ENCODE measurements around the gene ASB6.

The ASB6 gene

DNA sequence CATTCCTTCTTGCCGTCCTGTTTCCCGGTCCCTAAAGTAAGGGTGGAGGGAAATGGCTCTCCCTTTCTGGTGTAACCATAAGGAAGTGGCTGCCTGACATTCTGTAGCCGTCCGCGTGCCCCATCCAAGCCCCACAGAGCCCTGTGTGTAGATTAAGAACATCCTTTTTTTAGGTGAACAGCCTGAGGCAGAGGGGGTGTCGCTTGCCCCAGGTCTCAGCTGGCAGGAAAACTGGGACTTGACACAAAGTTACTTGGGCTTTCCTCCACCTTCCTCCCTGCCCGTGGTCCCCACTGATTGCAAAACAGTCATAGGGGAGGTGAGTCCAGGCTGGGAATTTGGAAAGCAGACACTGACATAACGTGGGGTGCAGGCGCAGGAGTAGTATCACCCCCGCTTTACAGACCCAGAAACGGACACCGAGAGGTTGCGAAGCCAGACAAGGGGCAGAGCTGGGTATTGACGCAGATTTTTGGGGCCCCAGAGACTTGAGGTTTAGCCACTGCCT is 43.8 kb downstream of the ASB6 start:
- Histone ChIP-seq H3K4me3 (ENCODE audit: low read length in 2 of 2) (peak overlapping the region; percentile 60 to 72), H2BK12ac (ENCODE audit: low read length) (peak overlapping the region; percentile 16), H4K8ac (ENCODE audit: low read depth, low read length) (no peak overlapping the region), H2BK5ac (ENCODE audit: low read length) (peak overlapping the region; percentile 91), H3K9ac (ENCODE audit: low read depth, low read length, poor library complexity) (peak overlapping the region; percentile 88), H3K36me3 (replicated peaks in 1 of 2; ENCODE audit: control insufficient read depth in 2 of 2, insufficient read depth in 2 of 2, low read length in 2 of 2) (no peaks in the 10 kb centered on the region), H3K23ac (ENCODE audit: low read depth, low read length, poor library complexity) (peak overlapping the region; percentile 81), H3K9me3 (replicated peaks in 1 of 2; ENCODE audit: control insufficient read depth in 2 of 2, insufficient read depth in 1 of 2, low read depth in 1 of 2, low read length in 2 of 2) (no peaks in the 10 kb centered on the region), H3K4ac (ENCODE audit: low read length) (no peak overlapping the region), H3K27me3 (ENCODE audit: control insufficient read depth in 3 of 3, insufficient read depth in 3 of 3, low read depth in 1 of 3, low read length in 3 of 3) (no peaks in the 10 kb centered on the region), H4K91ac (ENCODE audit: low read depth, low read length, poor library complexity) (peak overlapping the region; percentile 40), H2AFZ (ENCODE audit: low read length) (no peak overlapping the region), H2AK5ac (ENCODE audit: low read depth, low read length) (peak overlapping the region; percentile 99), H3K27ac (replicated peaks; ENCODE audit: low read length) (no peak overlapping the region), H2BK15ac (ENCODE audit: low read length) (peak overlapping the region; percentile 2), H3K4me2 (ENCODE audit: insufficient read depth, low read length, poor library complexity, severe bottlenecking) (no peak overlapping the region), H2BK120ac (ENCODE audit: low read depth, low read length) (peak overlapping the region; percentile 95), H3K79me1 (ENCODE audit: low read depth, low read length) (no peaks in the 10 kb centered on the region), H3K14ac (ENCODE audit: low read length) (no peak overlapping the region), H3K18ac (ENCODE audit: low read length) (peak overlapping the region; percentile 95), H3K4me1 (ENCODE audit: control insufficient read depth in 2 of 2, insufficient read depth in 1 of 2, low read depth in 1 of 2, low read length in 2 of 2) (peaks cover 28% of the 10 kb centered on the region in 2 donors)
- WGBS, 2 donors (ENCODE audit: extremely low coverage in 2 of 2, insufficient read length in 2 of 2, insufficient replicate concordance in 1 of 2), result no CpG with 5 or more reads among the region's 14 CpGs
- DNase-seq (ENCODE audit: low spot score), result no peak

GRCh38 chr9:129597355-129598088 is 44.4 kb downstream of the ASB6 start:
- H3K18ac ChIP-seq (ENCODE audit: low read length), result peak overlapping the region; percentile 95
- H3K4me1 ChIP-seq (ENCODE audit: control insufficient read depth in 2 of 2, insufficient read depth in 1 of 2, low read depth in 1 of 2, low read length in 2 of 2), result peaks cover 22 to 24% of the 10 kb centered on the region in 2 donors
- H3K9ac ChIP-seq (ENCODE audit: low read depth, low read length, poor library complexity), result peak overlapping the region; percentile 88
- peak overlapping the region; percentile 16 for H2BK12ac ChIP-seq (ENCODE audit: low read length)
- H4K8ac ChIP-seq (ENCODE audit: low read depth, low read length), result no peak overlapping the region
- no peaks in the 10 kb centered on the region for H3K27me3 ChIP-seq (ENCODE audit: control insufficient read depth in 3 of 3, insufficient read depth in 3 of 3, low read depth in 1 of 3, low read length in 3 of 3)
- H3K79me1 ChIP-seq (ENCODE audit: low read depth, low read length), result no peaks in the 10 kb centered on the region
- H3K14ac ChIP-seq (ENCODE audit: low read length), result peak overlapping the region; percentile 83
- peak overlapping the region; percentile 90 for H3K4me2 ChIP-seq (ENCODE audit: insufficient read depth, low read length, poor library complexity, severe bottlenecking)
- peak overlapping the region; percentile 91 for H2BK5ac ChIP-seq (ENCODE audit: low read length)
- peak; percentile 70 for DNase-seq (ENCODE audit: low spot score)
- no peaks in the 10 kb centered on the region for H3K36me3 ChIP-seq (replicated peaks in 1 of 2; ENCODE audit: control insufficient read depth in 2 of 2, insufficient read depth in 2 of 2, low read length in 2 of 2)
- H2AFZ ChIP-seq (ENCODE audit: low read length), result peak overlapping the region; percentile 92
- H2BK15ac ChIP-seq (ENCODE audit: low read length), result peak overlapping the region; percentile 2
- peak overlapping the region; percentile 40 for H4K91ac ChIP-seq (ENCODE audit: low read depth, low read length, poor library complexity)
- peak overlapping the region; percentile 81 for H3K23ac ChIP-seq (ENCODE audit: low read depth, low read length, poor library complexity)
- peak overlapping the region; percentile 82 for H3K27ac ChIP-seq (replicated peaks; ENCODE audit: low read length)
- peak overlapping the region; percentile 95 for H2BK120ac ChIP-seq (ENCODE audit: low read depth, low read length)
- peak overlapping the region; percentile 99 for H2AK5ac ChIP-seq (ENCODE audit: low read depth, low read length)
- WGBS, 2 donors (ENCODE audit: extremely low coverage in 2 of 2, insufficient read length in 2 of 2, insufficient replicate concordance in 1 of 2), result no CpG with 5 or more reads among the region's 57 CpGs
- H3K4ac ChIP-seq (ENCODE audit: low read length), result peak overlapping the region; percentile 71
- H3K4me3 ChIP-seq (ENCODE audit: low read length in 2 of 2), result peak overlapping the region; percentile 60 to 72
- H3K9me3 ChIP-seq (replicated peaks in 1 of 2; ENCODE audit: control insufficient read depth in 2 of 2, insufficient read depth in 1 of 2, low read depth in 1 of 2, low read length in 2 of 2), result no peaks in the 10 kb centered on the region

GRCh38 chr9:129596541-129597331 is 45.2 kb downstream of the ASB6 start:
- no peaks in the 10 kb centered on the region for H3K36me3 ChIP-seq (replicated peaks in 1 of 2; ENCODE audit: control insufficient read depth in 2 of 2, insufficient read depth in 2 of 2, low read length in 2 of 2)
- no peaks in the 10 kb centered on the region for H3K9me3 ChIP-seq (replicated peaks in 1 of 2; ENCODE audit: control insufficient read depth in 2 of 2, insufficient read depth in 1 of 2, low read depth in 1 of 2, low read length in 2 of 2)
- H3K79me1 ChIP-seq (ENCODE audit: low read depth, low read length), result no peaks in the 10 kb centered on the region
- peaks cover 21 to 23% of the 10 kb centered on the region in 2 donors for H3K4me1 ChIP-seq (ENCODE audit: control insufficient read depth in 2 of 2, insufficient read depth in 1 of 2, low read depth in 1 of 2, low read length in 2 of 2)
- H2AK5ac ChIP-seq (ENCODE audit: low read depth, low read length), result peak overlapping the region; percentile 58
- no peak overlapping the region for H4K8ac ChIP-seq (ENCODE audit: low read depth, low read length)
- DNase-seq (ENCODE audit: low spot score), result peak; percentile 76
- H4K91ac ChIP-seq (ENCODE audit: low read depth, low read length, poor library complexity), result no peak overlapping the region
- H3K27me3 ChIP-seq (ENCODE audit: control insufficient read depth in 3 of 3, insufficient read depth in 3 of 3, low read depth in 1 of 3, low read length in 3 of 3), result no peaks in the 10 kb centered on the region
- peak overlapping the region; percentile 65 for H2BK12ac ChIP-seq (ENCODE audit: low read length)
- peak overlapping the region; percentile 60 to 76 for H3K4me3 ChIP-seq (ENCODE audit: low read length in 2 of 2)
- peak overlapping the region; percentile 90 for H3K4me2 ChIP-seq (ENCODE audit: insufficient read depth, low read length, poor library complexity, severe bottlenecking)
- peak overlapping the region; percentile 53 for H3K9ac ChIP-seq (ENCODE audit: low read depth, low read length, poor library complexity)
- H2BK15ac ChIP-seq (ENCODE audit: low read length), result peak overlapping the region; percentile 2
- peak overlapping the region; percentile 82 for H3K27ac ChIP-seq (replicated peaks; ENCODE audit: low read length)
- peak overlapping the region; percentile 92 for H2AFZ ChIP-seq (ENCODE audit: low read length)
- peak overlapping the region; percentile 99 for H3K18ac ChIP-seq (ENCODE audit: low read length)
- H3K4ac ChIP-seq (ENCODE audit: low read length), result no peak overlapping the region
- H2BK5ac ChIP-seq (ENCODE audit: low read length), result peak overlapping the region; percentile 91
- peak overlapping the region; percentile 95 for H2BK120ac ChIP-seq (ENCODE audit: low read depth, low read length)
- peak overlapping the region; percentile 52 for H3K23ac ChIP-seq (ENCODE audit: low read depth, low read length, poor library complexity)
- H3K14ac ChIP-seq (ENCODE audit: low read length), result no peak overlapping the region
- WGBS, 2 donors (ENCODE audit: extremely low coverage in 2 of 2, insufficient read length in 2 of 2, insufficient replicate concordance in 1 of 2), result no CpG with 5 or more reads among the region's 33 CpGs
